ENCODE measurements around the gene IGF2BP2.
A peak's percentile ranks its signal among the peaks of the same experiment; 100 is the strongest.

IGF2BP2 gene

GRCh38 chr3:185737020-185737419, 87.8 kb downstream of the IGF2BP2 start:
- no peak for DNase-seq

GRCh38 chr3:185734725-185735096, 90.1 kb downstream of the IGF2BP2 start:
- no peak for DNase-seq

- peak in 3 of 56 donors; percentile 0 to 8 (median 1) for DNase-seq
Measured at GRCh38 chr3:185733980-185734724, 90.7 kb downstream of the IGF2BP2 start.

- DNase-seq, result no peak
Measured at GRCh38 chr3:185732782-185733181, 92.1 kb downstream of the IGF2BP2 start.

GRCh38 chr3:185730550-185730949, 94.3 kb downstream of the IGF2BP2 start:
- DNase-seq, result no peak

GRCh38 chr3:185729337-185730055, 95.3 kb downstream of the IGF2BP2 start:
- no peak for DNase-seq

GRCh38 chr3:185728630-185729336, 96.1 kb downstream of the IGF2BP2 start:
- no peak for DNase-seq

GRCh38 chr3:185727873-185728272, 97.0 kb downstream of the IGF2BP2 start:
- no peak for DNase-seq

GRCh38 chr3:185726254-185726967, 98.4 kb downstream of the IGF2BP2 start:
- no peak for DNase-seq

GRCh38 chr3:185724761-185725160, 100.1 kb downstream of the IGF2BP2 start:
- no peak for DNase-seq

- no peak for DNase-seq
Measured at GRCh38 chr3:185724251-185724650, 100.6 kb downstream of the IGF2BP2 start.

GRCh38 chr3:185722881-185723280, 102.0 kb downstream of the IGF2BP2 start:
- no peak for DNase-seq

GRCh38 chr3:185721970-185722369, 102.9 kb downstream of the IGF2BP2 start:
- no peak for DNase-seq

GRCh38 chr3:185720326-185720725, 104.5 kb downstream of the IGF2BP2 start:
- DNase-seq, result no peak

GRCh38 chr3:185718736-185719593, 105.9 kb downstream of the IGF2BP2 start:
- no peak for DNase-seq

- no peak for DNase-seq
Measured at GRCh38 chr3:185717627-185718402, 107.0 kb downstream of the IGF2BP2 start.

GRCh38 chr3:185717121-185717520, 107.7 kb downstream of the IGF2BP2 start:
- no peak for DNase-seq

- DNase-seq, result no peak
Measured at GRCh38 chr3:185716436-185717108, 108.3 kb downstream of the IGF2BP2 start.

GRCh38 chr3:185715091-185715490, 109.8 kb downstream of the IGF2BP2 start:
- no peak for DNase-seq
